ENCODE results near the gene ABHD6. TPM values are rescaled to one million over a fixed set of nuclear protein-coding genes. Genes with fewer than 3 reads are reported as not detected.
"Not testable (repeated sequence)": the region's sequence is repeated elsewhere in the genome, so short reads cannot be mapped to it uniquely, and the experiment has no call there.

Gene ABHD6
- total RNA-seq, 1 donor from 2014 or later: 7.7 TPM

DNA sequence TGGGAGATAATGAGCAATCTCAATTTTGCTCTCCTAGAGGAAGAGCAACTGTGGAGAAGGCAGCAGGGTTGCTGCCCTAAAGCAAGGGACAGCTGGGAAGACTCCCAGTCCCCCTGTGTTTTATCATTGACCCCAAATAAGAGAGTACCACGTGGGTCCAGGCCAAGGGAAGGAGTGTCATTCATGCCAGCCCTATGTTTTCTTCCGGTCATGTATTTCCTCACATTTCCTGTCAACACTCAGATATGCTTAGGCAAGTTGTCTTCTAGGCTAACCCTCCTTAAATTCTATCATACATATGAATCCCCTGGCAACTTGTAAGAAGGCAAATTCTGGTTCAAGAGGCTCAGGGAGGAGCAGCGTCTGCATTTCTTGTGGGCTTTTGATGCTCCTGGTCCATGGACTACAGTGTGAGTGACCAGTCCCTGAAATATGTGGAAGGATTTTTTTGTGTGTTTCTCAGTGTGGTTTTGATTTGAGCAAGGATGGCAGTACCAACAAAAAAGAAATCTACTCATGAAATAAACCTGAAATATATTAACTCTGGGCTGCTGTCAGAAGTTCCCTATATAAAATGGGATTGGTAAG lies 36.5 kb downstream of the ABHD6 start:
- DNase-seq (ENCODE audit: low read depth): no peak

DNA sequence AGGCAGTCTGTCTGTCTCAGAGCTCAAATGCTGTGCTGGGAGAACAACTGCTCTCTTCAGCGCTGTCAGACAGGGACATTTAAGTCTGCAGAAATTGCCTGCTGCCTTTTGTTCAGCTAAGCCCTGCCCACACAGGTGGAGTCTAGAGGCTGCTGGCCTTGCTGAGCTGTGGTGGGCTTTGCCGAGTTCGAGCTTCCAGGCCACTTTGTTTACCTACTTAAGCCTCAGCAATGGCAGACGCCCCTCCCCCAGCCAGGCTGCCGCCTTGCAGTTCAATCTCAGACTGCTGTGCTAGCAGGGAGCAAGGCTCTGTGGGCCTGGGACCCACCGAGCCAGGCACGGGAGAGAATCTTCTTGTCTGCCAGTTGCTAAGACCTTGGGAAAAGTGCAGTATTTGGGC lies 43.5 kb downstream of the ABHD6 start:
- no peak for DNase-seq (ENCODE audit: low read depth)
- Histone ChIP-seq H3K27me3 (ENCODE audit: control insufficient read depth, insufficient read depth, low read length) (no peaks in the 10 kb centered on the region), H3K4me3 (ENCODE audit: low read depth, low read length) (no peak overlapping the region), H3K36me3 (ENCODE audit: control insufficient read depth, insufficient read depth, low read length) (no peaks in the 10 kb centered on the region)
- TF ChIP-seq, protein P1, sequence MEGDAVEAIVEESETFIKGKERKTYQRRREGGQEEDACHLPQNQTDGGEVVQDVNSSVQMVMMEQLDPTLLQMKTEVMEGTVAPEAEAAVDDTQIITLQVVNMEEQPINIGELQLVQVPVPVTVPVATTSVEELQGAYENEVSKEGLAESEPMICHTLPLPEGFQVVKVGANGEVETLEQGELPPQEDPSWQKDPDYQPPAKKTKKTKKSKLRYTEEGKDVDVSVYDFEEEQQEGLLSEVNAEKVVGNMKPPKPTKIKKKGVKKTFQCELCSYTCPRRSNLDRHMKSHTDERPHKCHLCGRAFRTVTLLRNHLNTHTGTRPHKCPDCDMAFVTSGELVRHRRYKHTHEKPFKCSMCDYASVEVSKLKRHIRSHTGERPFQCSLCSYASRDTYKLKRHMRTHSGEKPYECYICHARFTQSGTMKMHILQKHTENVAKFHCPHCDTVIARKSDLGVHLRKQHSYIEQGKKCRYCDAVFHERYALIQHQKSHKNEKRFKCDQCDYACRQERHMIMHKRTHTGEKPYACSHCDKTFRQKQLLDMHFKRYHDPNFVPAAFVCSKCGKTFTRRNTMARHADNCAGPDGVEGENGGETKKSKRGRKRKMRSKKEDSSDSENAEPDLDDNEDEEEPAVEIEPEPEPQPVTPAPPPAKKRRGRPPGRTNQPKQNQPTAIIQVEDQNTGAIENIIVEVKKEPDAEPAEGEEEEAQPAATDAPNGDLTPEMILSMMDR (IDR thresholded peaks at IDR 0.05; ENCODE audit: insufficient read depth, low read length, poor library complexity, severe bottlenecking): no peak

More for the DNA sequence above, 36.5 kb downstream of the ABHD6 start:
- no peak overlapping the region for H3K4me3 ChIP-seq (ENCODE audit: low read depth, low read length)
- peaks cover 2% of the 10 kb centered on the region for H3K36me3 ChIP-seq (ENCODE audit: control insufficient read depth, insufficient read depth, low read length)
- H3K27me3 ChIP-seq (ENCODE audit: control insufficient read depth, insufficient read depth, low read length): no peaks in the 10 kb centered on the region
- TF ChIP-seq, protein P1 (IDR thresholded peaks at IDR 0.05; ENCODE audit: insufficient read depth, low read length, poor library complexity, severe bottlenecking): no peak

DNA sequence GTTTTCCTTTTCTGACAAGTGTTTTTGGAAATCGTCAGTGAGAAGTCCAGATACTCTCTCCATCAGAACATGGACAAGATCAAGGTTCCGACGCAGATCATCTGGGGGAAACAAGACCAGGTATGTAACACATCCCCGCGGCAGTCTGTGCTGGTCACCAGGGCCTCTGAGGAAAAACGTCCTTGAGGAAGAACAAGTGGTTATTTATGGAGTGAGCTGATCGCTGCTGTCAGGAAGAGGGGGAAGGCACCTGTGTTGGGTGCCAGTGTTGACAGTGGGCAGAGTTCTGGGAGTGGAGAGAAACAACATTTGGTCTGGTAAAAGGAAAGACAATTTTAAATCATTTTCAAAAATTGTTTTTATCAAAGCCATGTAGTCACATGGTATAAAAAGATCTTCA lies 47.7 kb downstream of the ABHD6 start:
- Histone ChIP-seq H3K4me3 (ENCODE audit: low read depth, low read length) (no peak overlapping the region), H3K36me3 (ENCODE audit: control insufficient read depth, insufficient read depth, low read length) (no peaks in the 10 kb centered on the region), H3K27me3 (ENCODE audit: control insufficient read depth, insufficient read depth, low read length) (no peaks in the 10 kb centered on the region)
- no peak for DNase-seq (ENCODE audit: low read depth)
- TF ChIP-seq, protein P1 (IDR thresholded peaks at IDR 0.05; ENCODE audit: insufficient read depth, low read length, poor library complexity, severe bottlenecking): no peak

DNA sequence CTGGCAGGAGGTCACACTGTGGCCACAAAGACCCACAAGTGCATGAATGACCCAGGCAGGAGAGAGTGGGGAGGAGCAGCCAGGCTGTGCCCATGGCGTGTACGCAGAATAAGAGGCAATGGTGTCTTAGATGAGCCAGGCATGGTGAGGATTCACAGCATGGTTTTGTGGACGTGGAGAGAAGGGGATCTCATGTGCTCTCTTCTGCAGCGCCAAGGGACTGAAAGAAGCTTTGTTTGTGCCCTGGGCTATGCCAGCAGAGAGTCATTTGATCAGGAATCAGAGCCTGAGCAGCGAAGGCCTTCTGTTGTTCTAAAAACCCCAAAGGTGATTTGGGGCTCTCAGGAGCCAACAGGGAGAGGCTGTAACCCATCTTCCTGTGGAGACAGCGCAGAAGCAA lies 49.8 kb downstream of the ABHD6 start:
- TF ChIP-seq, protein P1 (IDR thresholded peaks at IDR 0.05; ENCODE audit: insufficient read depth, low read length, poor library complexity, severe bottlenecking): no peak
- Histone ChIP-seq H3K27me3 (ENCODE audit: control insufficient read depth, insufficient read depth, low read length) (no peaks in the 10 kb centered on the region), H3K36me3 (ENCODE audit: control insufficient read depth, insufficient read depth, low read length) (no peaks in the 10 kb centered on the region), H3K4me3 (ENCODE audit: low read depth, low read length) (no peak overlapping the region)
- no peak for DNase-seq (ENCODE audit: low read depth)

DNA sequence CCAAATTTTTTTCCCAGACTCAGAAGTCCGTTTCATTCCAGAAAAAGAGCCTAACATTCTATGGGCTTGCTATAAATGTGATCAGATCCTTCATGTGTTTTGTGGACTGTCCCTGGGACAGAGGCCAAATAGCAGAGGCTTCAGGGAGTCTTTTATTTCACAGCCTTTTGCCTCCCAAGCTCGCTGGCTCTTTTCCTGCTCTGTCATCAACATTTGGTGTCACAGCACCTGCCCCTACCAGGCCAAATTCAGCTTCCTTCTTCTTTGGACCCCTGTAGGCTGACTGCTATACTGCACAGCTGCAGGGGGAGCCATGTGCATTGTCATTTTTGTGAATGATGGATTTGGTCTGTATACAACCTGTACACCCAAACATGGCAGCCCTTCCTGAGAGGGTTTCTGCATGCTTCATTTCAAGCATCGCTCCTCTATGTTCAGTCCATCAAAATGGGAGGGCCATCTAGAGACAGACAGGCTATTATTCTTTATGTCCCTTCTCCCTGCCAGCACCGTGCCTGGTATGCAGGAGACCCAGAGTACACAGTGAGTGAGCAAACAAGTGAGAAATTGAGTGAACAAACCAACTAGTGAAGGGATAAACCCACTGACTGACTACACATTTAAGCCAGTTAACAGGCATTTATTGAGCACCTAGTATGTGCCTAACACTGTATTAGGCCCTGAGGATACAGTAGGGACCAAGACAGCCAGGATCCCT lies 50.6 kb downstream of the ABHD6 start:
- no peak for DNase-seq (ENCODE audit: low read depth)
- Histone ChIP-seq H3K27me3 (ENCODE audit: control insufficient read depth, insufficient read depth, low read length) (no peaks in the 10 kb centered on the region), H3K4me3 (ENCODE audit: low read depth, low read length) (no peak overlapping the region), H3K36me3 (ENCODE audit: control insufficient read depth, insufficient read depth, low read length) (no peaks in the 10 kb centered on the region)
- TF ChIP-seq, protein P1 (IDR thresholded peaks at IDR 0.05; ENCODE audit: insufficient read depth, low read length, poor library complexity, severe bottlenecking): no peak

DNA sequence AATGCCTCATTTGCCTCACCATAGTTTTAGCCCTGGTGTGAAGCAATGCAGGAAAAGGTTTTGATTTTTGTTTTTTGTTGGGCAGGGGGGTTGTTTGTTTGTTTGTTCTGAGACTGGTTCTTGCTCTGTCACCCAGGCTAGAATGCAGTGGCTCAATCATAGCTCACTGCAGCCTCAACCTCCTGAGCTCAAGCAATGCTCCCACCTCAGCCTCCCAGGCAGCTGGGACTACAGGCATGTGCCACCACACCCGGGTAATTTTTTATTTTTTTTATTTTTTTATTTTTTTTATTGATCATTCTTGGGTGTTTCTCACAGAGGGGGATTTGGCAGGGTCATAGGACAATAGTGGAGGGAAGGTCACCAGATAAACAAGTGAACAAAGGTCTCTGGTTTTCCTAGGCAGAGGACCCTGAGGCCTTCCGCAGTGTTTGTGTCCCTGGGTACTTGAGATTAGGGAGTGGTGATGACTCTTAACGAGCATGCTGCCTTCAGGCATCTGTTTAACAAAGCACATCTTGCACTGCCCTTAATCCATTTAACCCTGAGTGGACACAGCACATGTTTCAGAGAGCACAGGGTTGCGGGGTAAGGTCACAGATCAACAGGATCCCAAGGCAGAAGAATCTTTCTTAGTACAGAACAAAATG lies 51.5 kb downstream of the ABHD6 start:
- H3K4me3 ChIP-seq (ENCODE audit: low read depth, low read length); DNase-seq (ENCODE audit: low read depth); H3K36me3 ChIP-seq (ENCODE audit: control insufficient read depth, insufficient read depth, low read length); H3K27me3 ChIP-seq (ENCODE audit: control insufficient read depth, insufficient read depth, low read length): not testable (repeated sequence)

DNA sequence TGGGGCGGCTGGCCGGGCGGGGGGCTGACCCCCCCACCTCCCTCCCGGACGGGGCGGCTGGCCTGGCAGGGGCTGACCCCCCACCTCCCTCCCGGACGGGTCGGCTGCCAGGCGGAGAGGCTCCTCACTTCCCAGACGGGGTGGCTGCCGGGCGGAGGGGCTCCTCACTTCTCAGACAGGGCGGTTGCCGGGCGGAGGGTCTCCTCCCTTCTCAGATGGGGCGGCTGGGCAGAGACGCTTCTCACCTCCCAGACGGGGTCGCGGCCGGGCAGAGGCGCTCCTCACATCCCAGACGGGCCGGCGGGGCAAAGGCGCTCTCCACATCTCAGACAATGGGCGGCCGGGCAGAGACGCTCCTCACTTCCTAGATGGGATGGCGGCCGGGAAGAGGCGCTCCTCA lies 52.9 kb downstream of the ABHD6 start:
- not testable (repeated sequence) for H3K4me3 ChIP-seq (ENCODE audit: low read depth, low read length); H3K36me3 ChIP-seq (ENCODE audit: control insufficient read depth, insufficient read depth, low read length); DNase-seq (ENCODE audit: low read depth); H3K27me3 ChIP-seq (ENCODE audit: control insufficient read depth, insufficient read depth, low read length)
